Smooth muscle cell (in vitro differentiated cells): ENCODE results near the gene GP5. TPM values are rescaled to one million over a fixed set of nuclear protein-coding genes. Genes with fewer than 3 reads are reported as not detected.

ENCODE experiments used
- DNase-seq: peaks from one replicate; lab custom pipeline; 2025; ENCODE audit not compliant: unreplicated experiment; lab: John Stamatoyannopoulos, UW
- H2AFZ ChIP-seq: fragments of 200-600 bp; sonication (generic); 2 replicates; pipeline ENCODE4 v1.6.0; 2016; ENCODE audit warnings: antibody characterized with exemption, low read depth, mild to moderate bottlenecking
- H3F3A ChIP-seq: fragments of 200-600 bp; sonication (generic); 2 replicates; pipeline ENCODE4 v1.6.0; 2017; ENCODE audit warnings: antibody characterized with exemption, low read depth
- H3K27ac ChIP-seq: fragments of 200-600 bp; sonication (generic); 2 replicates; pipeline ENCODE4 v1.5.1; 2016; ENCODE audit warnings: low read depth, mild to moderate bottlenecking
- H3K27me3 ChIP-seq: fragments of 200-600 bp; sonication (generic); 2 replicates; pipeline ENCODE4 v1.6.1; 2016; ENCODE audit warnings: low read depth, mild to moderate bottlenecking
- H3K36me3 ChIP-seq: fragments of 200-600 bp; sonication (generic); 2 replicates; pipeline ENCODE4 v1.5.1; 2016; ENCODE audit warnings: low read depth
- H3K4me1 ChIP-seq: fragments of 200-600 bp; sonication (generic); 2 replicates; pipeline ENCODE4 v1.5.1; 2016; ENCODE audit warnings: low read depth
- H3K4me2 ChIP-seq: fragments of 200-600 bp; sonication (generic); 2 replicates; pipeline ENCODE4 v1.6.0; 2016; ENCODE audit warnings: mild to moderate bottlenecking
- H3K4me3 ChIP-seq: fragments of 200-600 bp; sonication (generic); 2 replicates; pipeline ENCODE4 v1.5.1; 2016; ENCODE audit warnings: mild to moderate bottlenecking
- H3K79me2 ChIP-seq: fragments of 200-600 bp; sonication (generic); 2 replicates; pipeline ENCODE4 v1.6.0; 2016; ENCODE audit warnings: low read depth, mild to moderate bottlenecking
- H3K9ac ChIP-seq: fragments of 200-600 bp; sonication (generic); 2 replicates; pipeline ENCODE4 v1.6.0; 2016; ENCODE audit warnings: low read depth
- H3K9me3 ChIP-seq: fragments of 200-600 bp; sonication (generic); replicated peaks from 2 replicates; pipeline ENCODE4 v1.5.1; 2016; ENCODE audit warnings: low read depth
- H4K20me1 ChIP-seq: fragments of 200-600 bp; sonication (generic); 2 replicates; pipeline ENCODE4 v1.6.0; 2016; ENCODE audit warnings: low read depth
- WGBS: methylation state at CpG from one replicate; pipeline ENCODE4 v1.1.7; 2016; ENCODE audit warnings: low lambda C conversion rate; 5-methylcytosine and 5-hydroxymethylcytosine counted together
- polyA plus RNA-seq: library from polyadenylated mRNA; unstranded; fragments of >200 nt; fragmentation: Nextera tagmentation; extraction: Ambion mirVana; gene quantifications from 2 replicates; pipeline ENCODE4 v1.2.1, GENCODE V29; 2016
- total RNA-seq: library from RNA; depleted of rRNA; stranded (reverse); fragments of >200 nt; gene quantifications from 2 replicates; pipeline ENCODE4 v1.2.3, GENCODE V29; 2014
- TF ChIP-seq, protein P1 (sequence below): fragments of 200-600 bp; sonication (generic); IDR thresholded peaks from 2 replicates; pipeline ENCODE4 v1.5.1; 2017; ENCODE audit warnings: borderline replicate concordance, mild to moderate bottlenecking, antibody characterized with exemption; ENCODE audit not compliant: insufficient read depth, poor library complexity, severe bottlenecking

Gene GP5
- total and polyA plus RNA-seq, 2 experiments from 2014 or later = not detected

DNA sequence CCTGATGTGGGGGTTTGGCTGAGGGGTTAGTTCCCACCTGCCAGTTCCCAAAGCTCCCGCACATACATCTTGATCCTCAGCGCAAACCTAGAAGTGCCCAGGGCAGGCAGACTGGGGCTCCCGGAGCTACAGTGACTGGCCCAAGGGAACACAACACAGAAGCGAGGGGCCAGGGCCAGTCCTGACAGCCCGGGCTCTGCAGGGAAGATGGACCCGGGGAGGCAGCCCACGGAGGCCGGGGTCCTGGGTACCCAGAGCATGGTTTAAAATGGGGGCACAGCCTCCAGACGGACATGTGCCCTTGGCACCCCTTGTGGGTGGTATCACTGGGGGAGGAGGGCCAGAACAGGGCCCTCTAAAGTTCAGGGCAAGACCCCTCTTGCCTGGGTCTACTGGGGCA lies 53.0 kb downstream of the GP5 start:
- no peaks in the 10 kb centered on the region for H4K20me1 ChIP-seq
- no peak overlapping the region for H3K27ac ChIP-seq
- no peak overlapping the region for H2AFZ ChIP-seq
- H3K9me3 ChIP-seq = no peaks in the 10 kb centered on the region
- H3K4me2 ChIP-seq = no peak overlapping the region
- no peaks in the 10 kb centered on the region for H3F3A ChIP-seq
- no peaks in the 10 kb centered on the region for H3K4me1 ChIP-seq
- no peaks in the 10 kb centered on the region for H3K36me3 ChIP-seq
- H3K4me3 ChIP-seq = no peak overlapping the region
- DNase-seq = no peak
- no peak overlapping the region for H3K9ac ChIP-seq
- WGBS = 93% methylated on average over 9 of the region's 9 CpGs
- H3K79me2 ChIP-seq = no peaks in the 10 kb centered on the region
- H3K27me3 ChIP-seq = no peaks in the 10 kb centered on the region
- TF ChIP-seq, protein P1, sequence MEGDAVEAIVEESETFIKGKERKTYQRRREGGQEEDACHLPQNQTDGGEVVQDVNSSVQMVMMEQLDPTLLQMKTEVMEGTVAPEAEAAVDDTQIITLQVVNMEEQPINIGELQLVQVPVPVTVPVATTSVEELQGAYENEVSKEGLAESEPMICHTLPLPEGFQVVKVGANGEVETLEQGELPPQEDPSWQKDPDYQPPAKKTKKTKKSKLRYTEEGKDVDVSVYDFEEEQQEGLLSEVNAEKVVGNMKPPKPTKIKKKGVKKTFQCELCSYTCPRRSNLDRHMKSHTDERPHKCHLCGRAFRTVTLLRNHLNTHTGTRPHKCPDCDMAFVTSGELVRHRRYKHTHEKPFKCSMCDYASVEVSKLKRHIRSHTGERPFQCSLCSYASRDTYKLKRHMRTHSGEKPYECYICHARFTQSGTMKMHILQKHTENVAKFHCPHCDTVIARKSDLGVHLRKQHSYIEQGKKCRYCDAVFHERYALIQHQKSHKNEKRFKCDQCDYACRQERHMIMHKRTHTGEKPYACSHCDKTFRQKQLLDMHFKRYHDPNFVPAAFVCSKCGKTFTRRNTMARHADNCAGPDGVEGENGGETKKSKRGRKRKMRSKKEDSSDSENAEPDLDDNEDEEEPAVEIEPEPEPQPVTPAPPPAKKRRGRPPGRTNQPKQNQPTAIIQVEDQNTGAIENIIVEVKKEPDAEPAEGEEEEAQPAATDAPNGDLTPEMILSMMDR = no peak

Other genes with a start within 250 kb of the GP5 start
- 0.13 TPM in 1 of 2 replicates, not detected in the other for gene CPN2, start 47.9 kb downstream of the GP5 start, total RNA-seq
- not detected in 2 replicates for gene CPN2, start 47.9 kb downstream of the GP5 start, polyA plus RNA-seq
- 4.3 and 4.7 TPM in 2 replicates for gene LRRC15, start 29.5 kb downstream of the GP5 start, total RNA-seq
- gene LRRC15, start 29.5 kb downstream of the GP5 start, polyA plus RNA-seq = 2.4 and 4.9 TPM in 2 replicates
- gene ATP13A3, start 87.7 kb upstream of the GP5 start, total RNA-seq = 65.3 and 128 TPM in 2 replicates
- gene ATP13A3, start 87.7 kb upstream of the GP5 start, polyA plus RNA-seq = 13.0 and 13.5 TPM in 2 replicates
- gene TMEM44, start 234.2 kb upstream of the GP5 start, total RNA-seq = 4.2 and 12.7 TPM in 2 replicates
- gene TMEM44, start 234.2 kb upstream of the GP5 start, polyA plus RNA-seq = 18.4 and 19.4 TPM in 2 replicates